Renal cortex interstitium (tissue), 11 donors: Measurements from ENCODE around the gene MARK2. TPM values are rescaled to one million over a fixed set of nuclear protein-coding genes. Genes with fewer than 3 reads are reported as not detected.
A peak's percentile ranks its signal among the peaks of the same experiment; 100 is the strongest.

ENCODE experiments used
- DNase-seq, 11 donors: peaks; one replicate each; pipeline ENCODE4 v3.0.0-alpha.2; 2013; ENCODE audit warnings: low read depth in 9 of 11, low spot score in 4 of 11; ENCODE audit errors: extremely low read depth in 1 of 11
- polyA plus RNA-seq, 3 donors: library from polyadenylated mRNA; unstranded; fragments of 120-200 nt; gene quantifications; one replicate each; pipeline ENCODE4 v1.2.1, GENCODE V29; 2013; ENCODE audit not compliant: insufficient read length in 3 of 3

The MARK2 gene
- polyA plus RNA-seq, 3 donors, result 35.6 to 39.9 (median 36.0) TPM

DNA sequence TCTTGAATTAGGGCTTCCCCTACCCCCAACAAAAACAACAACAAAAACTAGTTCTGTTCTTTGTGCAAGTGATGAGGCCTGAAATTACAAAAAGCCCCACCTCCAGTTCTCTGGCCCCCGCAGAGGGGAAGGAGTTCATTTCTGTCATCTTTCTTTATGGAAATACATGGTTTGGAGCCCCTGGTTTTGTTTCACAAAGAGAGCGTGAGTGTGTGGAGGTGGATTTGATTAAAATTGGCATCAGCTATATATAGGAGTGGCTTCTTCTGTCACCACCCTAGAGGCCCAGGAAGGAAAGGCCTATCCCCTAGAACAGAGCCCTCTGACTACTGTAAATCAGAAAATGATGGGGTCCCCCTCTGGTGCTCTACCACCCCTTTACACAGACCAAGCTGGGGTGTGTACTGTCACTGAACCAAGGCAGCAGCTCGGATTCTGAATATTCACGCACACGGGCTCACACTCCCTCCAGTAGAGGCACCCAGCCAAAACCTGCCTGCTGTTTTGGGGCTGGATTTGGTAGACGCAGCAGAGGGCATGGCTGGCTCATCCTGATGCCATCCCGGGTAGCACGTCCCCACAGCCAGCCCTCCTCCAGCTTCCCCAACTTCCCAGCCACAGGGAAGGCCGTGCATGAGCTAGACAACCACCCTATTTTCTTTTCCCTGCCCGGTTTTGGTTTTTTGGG, 58.7 kb downstream of the MARK2 start:
- DNase-seq, result no peak

DNA sequence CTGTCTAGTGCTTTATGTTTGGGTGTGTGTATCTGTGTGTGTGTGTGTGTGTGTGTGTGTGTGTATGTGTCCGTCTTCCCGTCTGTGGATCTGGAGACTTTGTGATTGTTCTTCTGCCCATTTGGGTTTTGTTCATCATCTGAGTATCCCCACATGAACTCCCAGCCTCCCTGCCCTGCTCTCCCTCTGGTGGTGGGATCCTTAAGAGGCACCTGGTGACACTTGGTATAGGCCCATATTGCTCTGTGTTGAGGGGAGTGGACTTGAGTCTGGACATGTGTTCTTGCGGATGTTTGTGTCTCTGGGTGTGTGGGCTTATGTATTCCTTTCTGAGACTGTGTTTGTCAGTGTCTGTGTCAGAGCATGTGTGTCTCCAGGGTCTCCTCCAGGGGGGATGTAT, 62.8 kb downstream of the MARK2 start:
- no peak for DNase-seq

DNA sequence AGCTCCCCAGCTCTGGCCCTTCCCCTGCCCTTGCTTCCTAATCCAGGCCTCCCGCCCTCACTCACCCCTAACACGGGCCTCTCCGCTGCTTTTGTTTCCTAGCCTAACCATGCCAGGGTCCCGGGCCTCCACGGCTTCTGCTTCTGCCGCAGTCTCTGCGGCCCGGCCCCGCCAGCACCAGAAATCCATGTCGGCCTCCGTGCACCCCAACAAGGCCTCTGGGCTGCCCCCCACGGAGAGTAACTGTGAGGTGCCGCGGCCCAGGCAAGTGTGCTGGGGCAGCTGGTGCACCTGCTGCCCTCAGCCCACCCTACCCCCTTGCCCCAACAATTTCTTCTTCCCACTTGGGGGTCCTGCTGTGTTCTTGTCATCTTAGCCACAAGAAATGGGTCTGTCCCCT, 65.0 kb downstream of the MARK2 start:
- no peak for DNase-seq

DNA sequence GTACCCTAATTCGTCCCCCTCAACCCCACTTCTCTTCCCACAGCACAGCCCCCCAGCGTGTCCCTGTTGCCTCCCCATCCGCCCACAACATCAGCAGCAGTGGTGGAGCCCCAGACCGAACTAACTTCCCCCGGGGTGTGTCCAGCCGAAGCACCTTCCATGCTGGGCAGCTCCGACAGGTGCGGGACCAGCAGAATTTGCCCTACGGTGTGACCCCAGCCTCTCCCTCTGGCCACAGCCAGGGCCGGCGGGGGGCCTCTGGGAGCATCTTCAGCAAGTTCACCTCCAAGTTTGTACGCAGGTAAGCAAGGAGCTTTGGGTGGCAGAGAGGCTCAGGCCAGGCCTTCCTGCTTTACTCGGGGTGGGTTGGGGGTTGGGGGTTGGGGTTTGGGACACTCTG, 65.8 kb downstream of the MARK2 start:
- DNase-seq, result no peak

DNA sequence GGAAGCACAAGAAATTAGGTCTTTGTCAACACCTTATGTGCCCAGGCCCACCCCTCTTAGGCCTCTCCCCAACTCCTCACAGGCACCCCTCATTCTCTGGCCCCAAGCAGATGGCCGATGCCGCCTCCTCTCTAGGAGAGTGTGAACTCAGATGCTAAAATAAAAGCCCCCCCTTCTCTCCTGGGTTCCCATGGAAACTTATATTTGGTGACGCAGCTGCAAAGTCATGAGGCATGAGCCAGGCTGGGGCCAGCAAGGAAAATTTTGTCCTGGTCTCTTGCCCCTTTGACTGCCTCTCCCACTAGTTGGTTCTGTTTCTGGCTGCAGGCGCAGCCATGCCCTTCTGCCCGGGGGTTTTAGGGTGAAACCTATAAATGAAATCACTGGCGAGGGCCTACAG, 66.3 kb downstream of the MARK2 start:
- no peak for DNase-seq

DNA sequence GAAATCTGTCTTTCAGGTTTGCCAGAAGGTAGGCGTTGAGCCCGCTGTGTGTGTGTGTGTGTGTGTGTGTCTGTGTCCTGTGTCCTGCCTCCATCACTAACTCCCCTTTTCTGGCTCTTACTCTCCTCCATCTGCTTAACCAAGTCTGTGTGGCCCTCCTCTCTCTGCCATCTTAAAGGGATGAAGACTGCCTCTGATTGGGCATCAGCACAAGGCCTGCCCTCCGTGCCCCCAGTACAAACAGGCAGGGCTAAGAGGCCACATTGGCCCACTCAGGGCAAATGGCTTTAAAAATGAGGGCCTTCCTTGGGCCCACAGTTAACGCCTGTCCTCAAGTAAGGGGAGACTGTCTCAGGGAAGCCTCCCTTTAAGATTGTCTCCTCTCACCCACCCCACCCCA, 67.2 kb downstream of the MARK2 start:
- no peak for DNase-seq

DNA sequence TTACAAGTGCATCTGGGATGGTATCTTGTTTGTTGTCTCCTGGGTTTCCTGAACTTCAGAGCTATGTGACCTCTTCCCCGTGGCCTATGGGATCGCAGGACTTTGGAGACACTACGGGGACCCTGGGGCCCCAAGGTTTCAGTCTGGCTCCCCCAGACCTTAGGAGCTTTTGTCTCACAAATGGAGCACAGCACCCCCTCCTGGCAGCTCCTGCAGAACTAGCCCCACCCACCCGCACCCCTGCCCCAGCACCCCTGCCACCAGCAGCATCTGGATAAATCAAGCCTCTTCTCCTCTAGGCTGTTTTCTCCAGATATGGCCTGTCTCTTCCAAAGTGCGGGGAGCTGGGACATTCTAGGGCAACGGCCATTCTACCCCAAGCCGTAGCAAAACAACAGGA, 67.7 kb downstream of the MARK2 start:
- DNase-seq, result no peak

DNA sequence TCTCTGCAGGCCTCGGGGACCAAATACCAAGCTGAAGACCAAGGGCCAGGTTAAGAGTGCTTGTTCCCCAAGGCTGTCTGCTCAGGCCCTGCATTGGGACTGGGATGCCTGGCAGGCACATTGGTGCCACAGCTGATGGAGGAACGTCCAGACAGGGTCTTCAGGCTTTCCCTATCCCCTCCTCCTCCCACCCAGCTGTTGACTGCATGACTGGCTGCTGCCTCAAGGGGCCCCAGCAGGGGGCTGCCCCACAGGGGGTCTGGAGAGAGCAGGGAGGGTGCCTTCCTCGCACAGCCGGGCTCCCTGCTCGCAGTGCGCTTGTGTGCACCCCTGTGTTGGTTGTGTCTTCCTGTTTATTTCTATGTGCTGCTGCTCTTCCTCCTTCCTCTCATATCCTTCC, 68.2 kb downstream of the MARK2 start:
- DNase-seq, result no peak

DNA sequence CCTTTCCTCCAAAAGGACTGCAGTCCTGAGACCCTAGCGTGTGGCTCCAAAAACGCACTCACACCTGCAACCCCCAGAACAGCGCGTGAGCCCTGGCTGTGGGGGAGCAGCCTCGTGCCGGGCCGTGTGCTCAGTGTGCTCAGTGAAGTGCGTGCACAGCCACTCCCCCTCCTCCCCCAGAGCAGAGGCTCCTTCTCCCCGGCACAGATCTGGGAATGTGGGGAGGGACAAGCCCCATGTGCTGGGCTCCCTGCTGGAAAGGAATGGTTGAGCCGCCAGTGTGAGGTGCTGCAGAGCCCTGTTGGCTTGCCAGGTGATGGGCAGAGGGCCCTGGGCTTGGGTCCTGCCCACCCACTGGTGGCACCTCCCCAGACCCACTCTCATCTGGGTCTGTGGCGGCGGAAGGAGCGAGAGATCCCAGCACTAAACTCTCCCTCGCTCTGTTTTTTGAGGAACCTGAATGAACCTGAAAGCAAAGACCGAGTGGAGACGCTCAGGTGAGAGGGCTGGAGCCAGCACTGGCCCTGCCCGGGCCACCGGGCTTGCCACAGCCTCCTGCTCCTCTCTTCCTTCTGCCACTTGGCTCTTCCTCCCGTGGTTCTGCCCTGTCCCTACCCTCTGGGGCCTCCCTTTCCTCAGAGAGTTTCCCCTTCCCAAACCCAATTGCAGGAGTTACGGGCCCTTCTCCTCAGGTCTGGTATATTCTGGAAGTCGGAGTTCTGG, 69.1 kb downstream of the MARK2 start:
- DNase-seq, result peak in 1 of 11 donors; percentile 58

DNA sequence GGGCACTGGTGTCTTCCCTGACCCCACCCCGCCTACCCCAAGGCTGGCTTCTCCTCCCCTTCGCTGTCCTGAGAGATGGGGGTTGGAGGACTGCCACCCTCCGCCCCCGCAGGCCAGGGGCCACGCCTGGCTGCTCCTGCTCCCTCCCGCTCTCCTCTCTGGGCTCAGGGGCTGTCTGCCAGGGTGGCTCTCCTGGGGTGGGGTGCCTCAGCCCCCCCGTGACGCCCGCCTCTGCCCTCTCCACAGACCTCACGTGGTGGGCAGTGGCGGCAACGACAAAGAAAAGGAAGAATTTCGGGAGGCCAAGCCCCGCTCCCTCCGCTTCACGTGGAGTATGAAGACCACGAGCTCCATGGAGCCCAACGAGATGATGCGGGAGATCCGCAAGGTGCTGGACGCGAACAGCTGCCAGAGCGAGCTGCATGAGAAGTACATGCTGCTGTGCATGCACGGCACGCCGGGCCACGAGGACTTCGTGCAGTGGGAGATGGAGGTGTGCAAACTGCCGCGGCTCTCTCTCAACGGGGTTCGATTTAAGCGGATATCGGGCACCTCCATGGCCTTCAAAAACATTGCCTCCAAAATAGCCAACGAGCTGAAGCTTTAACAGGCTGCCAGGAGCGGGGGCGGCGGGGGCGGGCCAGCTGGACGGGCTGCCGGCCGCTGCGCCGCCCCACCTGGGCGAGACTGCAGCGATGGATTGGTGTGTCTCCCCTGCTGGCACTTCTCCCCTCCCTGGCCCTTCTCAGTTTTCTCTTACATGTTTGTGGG, 69.9 kb downstream of the MARK2 start:
- no peak for DNase-seq

DNA sequence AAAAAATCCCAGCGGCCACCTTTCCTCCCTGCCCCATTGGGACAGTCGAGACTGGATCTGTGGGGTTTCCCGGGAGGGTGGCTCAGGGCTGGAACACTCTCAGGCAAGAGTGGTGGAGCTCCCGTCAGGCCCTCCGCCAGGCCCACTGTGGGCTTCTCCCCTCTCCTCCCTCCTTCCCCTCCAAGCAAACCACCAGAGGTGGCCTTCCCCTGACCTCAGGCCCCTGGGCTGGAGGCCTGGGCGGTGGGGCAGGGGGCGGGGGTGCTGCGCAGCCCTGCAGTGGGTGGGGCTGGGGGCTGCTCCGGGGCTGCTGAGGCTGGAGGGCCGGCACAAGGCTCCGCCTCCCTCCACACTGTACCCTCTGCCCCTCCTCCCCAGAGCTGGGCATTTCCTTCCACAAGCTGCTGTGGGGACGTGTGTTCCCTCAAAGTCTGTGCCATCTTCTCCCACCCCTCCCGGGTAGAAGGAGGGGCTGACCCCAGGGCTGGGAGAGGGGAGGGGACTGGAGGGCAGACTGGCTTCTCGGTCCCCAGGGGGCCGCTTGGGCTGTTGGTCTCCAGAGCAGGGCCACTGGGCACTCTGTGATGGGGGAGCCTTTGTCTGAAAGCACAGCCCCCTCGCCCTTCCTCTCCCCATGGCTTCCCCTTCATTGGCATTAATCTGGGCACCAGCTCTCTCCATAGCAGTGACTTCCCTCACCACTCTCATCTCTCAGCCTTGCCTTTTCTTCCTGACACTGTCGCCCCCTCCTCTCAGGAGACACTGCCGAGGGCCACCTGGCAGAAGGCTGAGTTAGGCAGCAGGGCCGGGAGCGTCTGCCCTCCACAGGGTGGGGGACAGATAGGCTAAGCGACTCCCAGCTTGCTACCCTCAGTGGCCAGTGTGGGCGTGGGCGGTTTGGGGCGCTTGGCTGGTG, 70.9 kb downstream of the MARK2 start:
- DNase-seq, result no peak

DNA sequence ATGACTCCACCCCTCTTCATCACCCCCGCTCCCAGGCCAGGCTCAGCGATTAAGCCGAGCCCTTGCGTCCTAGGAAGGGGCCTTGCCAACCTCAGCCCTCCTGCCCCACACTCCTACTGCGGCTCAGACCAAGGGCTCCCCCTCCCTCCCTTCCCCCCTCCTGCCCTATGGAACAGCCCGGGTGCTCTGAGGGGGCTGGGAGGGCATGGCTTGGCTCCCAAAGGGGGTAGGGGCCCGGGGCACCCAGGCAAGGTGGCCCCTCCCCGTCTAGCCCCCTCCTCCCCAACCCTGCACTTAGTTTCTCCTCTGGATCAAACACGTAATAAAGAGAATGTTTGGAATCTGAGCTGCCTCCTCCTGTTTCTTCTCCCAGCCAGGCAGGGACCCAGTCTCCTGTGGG, 71.8 kb downstream of the MARK2 start:
- DNase-seq, result no peak

DNA sequence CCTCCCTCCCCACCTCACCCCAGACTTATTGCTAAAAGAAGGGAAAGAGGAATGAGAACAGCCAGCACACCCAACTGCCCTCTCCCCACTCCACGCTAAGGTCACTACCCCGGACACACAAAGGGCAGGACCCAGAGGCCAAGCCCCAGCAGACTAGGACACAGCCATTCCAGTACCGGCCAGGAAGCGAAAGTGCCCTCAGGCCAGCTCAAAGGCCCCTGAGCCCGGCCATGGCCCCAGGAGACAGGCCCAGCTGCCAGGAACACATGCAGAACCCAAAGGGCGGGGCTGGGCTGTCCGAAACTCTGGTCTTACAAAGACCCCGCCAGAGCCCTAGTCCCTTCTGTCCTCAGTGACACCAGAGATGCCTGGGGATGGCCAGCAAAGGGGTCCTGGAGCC, 72.5 kb downstream of the MARK2 start:
- DNase-seq, result no peak

DNA sequence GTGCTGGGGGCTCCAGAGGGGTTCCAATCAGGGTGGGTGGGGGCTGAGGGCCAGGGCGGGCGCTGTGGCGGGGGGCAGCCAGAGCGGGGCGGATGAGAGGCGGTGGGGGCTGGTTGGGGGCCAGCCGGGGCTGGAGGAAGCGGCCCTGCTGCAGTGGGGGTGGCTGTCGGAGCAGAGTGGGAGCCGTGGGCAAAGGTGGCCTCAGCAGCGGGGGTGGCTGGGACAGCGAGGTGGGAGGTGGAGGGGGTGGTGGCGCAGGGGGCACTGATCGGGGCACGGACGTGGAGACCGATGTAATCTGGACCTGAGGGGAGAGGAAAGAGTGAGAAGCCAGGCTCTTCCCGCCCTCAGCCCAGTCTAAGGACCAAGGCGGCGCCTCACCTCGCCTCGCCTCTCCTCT, 73.0 kb downstream of the MARK2 start:
- no peak for DNase-seq

DNA sequence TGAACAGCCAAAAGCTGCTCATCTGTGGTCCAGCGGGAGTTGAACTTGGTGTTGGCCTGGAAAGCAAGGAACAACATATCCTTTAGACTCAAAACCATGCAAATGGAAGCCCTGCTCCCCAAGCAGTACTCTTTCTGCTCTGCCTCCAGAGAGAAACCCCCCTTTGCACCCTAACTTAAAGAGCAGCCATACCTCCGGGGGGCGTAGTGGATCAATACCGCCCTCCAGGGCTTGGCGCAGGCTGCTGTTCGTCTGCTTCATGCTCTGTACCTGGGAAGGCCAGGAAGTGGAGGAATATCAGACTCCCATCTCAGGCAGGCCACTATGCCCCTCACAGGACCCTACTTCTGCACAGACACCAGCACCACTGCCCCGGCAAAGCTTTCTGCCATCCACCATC, 73.8 kb downstream of the MARK2 start:
- DNase-seq, result no peak

DNA sequence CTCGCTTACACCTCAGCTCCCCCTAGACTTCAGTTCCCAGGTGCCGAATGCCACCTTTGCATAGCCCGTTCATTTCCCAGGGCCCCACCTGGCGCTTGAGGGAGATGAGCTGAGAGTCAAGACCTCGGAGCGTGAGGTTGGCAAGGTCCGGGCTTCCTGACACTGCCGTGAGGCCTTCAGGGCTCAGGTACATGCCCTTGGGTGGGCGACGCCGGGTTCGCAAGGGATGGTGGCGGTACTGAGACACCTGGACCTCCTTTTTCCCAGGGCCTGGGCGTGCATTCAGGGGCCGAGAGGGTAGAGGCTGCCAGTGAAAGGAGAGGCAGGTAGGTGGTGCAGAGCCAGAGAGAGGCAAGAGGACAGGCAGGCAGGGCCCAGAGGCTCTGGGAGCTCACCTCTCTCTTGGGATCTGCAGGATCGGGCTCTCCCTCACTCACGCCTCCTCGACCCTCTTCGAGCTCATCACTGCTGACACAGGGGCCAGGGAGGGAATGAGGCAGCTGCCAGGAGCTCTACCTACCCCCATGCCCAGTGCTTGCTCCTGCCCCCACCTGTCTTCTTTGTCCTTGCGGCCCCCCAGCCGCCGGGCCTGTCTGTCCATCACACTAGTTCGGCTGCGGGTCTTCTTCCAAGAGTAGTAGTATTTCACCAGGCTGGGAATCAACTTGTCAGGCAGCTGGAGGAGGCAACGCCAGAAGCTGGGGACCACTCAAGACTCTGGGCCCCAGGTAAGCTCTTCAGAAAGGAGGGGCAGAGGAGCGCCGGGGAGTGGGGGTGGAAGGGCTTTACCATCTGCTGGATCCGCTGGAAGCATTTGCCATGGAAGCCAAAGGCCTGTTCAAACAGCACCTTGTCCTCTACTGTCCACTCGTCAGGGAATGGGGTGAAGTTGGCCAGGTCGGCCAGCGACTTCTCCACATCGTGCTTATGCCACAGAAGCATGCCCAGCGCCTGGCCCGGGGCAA, 75.2 kb downstream of the MARK2 start:
- DNase-seq, result no peak

DNA sequence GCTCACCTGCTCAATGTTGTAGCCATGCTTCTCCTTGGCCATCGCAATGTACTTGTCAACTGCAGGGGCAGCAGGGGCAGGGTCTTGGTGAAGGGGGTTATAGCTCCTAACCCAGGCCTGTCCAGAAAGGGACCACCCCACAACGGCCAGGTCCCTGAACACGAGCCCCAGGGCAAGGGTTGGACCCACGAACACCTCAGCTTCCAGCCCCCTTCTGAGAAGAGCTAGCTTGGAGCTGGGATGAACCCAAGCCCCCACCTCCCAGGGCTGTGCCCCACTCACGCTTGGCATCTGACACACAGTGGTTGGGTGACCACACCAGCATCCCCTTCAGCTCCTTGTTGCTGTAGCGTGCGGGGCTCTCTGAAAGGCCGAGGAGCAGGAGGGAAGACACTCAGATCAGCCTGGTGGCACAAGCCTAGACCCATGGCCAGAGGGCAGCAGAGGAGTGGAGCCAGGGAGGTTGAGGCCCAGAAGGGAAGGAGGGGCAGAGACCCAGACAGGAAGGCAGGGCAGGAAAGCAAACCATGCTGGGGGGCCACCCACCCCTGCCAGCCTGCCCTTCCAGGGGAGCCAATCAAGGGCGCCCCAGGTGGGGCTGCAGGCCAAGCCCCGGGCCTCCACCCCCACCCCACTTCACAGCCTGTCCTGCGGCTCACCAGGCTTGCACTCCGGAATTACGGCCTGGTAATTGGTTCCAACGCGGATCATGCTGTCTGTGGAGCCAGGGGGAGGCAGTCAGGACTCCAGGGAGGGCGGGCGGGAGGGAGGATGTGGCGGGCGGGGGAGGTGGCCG, 76.2 kb downstream of the MARK2 start:
- no peak for DNase-seq
